KBM-7 (cell line): ENCODE measurements around the gene COL5A3.

ENCODE experiments used
- DNase-seq: peaks from one replicate; pipeline ENCODE4 v3.0.0-alpha.2; 2015
- in situ Hi-C: fragments of 300-500 bp; cut with MboI; formaldehyde crosslinking; loops from 2 replicates; pipeline ENCODE4 v1.14.3; 2020; ENCODE audit warnings: low sequenced_read_pairs, low pct_unique_long_range_greater_than_20kb, mixed read lengths

The COL5A3 gene

GRCh38 chr19:9989504-9989903, 20.8 kb downstream of the COL5A3 start:
- in situ Hi-C loops: no loop called here
- no peak for DNase-seq

GRCh38 chr19:9986787-9987281, 23.5 kb downstream of the COL5A3 start:
- in situ Hi-C loops: no loop called here
- DNase-seq: no peak

GRCh38 chr19:9981406-9982260, 28.7 kb downstream of the COL5A3 start:
- DNase-seq: no peak
- in situ Hi-C loops: no loop called here

GRCh38 chr19:9972103-9972502, 38.2 kb downstream of the COL5A3 start:
- DNase-seq: no peak
- in situ Hi-C loops: no loop called here

- in situ Hi-C loops: no loop called here
- no peak for DNase-seq
These were observed 39.0 kb downstream of the COL5A3 start for GRCh38 chr19:9971166-9971897.

GRCh38 chr19:9970481-9970880, 39.8 kb downstream of the COL5A3 start:
- in situ Hi-C loops: no loop called here
- DNase-seq: no peak

GRCh38 chr19:9969688-9969975, 40.7 kb downstream of the COL5A3 start:
- in situ Hi-C loops: no loop called here
- no peak for DNase-seq

GRCh38 chr19:9968820-9969687, 41.2 kb downstream of the COL5A3 start:
- in situ Hi-C loops: no loop called here
- DNase-seq: no peak

GRCh38 chr19:9967326-9967725, 43.0 kb downstream of the COL5A3 start:
- DNase-seq: no peak
- in situ Hi-C loops: no loop called here

- in situ Hi-C loops: no loop called here
These were observed 43.9 kb downstream of the COL5A3 start for GRCh38 chr19:9966448-9966847.

GRCh38 chr19:9966024-9966423, 44.3 kb downstream of the COL5A3 start:
- no peak for DNase-seq
- in situ Hi-C loops: no loop called here

More at GRCh38 chr19:9966448-9966847, 43.9 kb downstream of the COL5A3 start:
- DNase-seq: no peak

GRCh38 chr19:9962623-9963290, 47.5 kb downstream of the COL5A3 start:
- in situ Hi-C loops: no loop called here

GRCh38 chr19:9961103-9961502, 49.2 kb downstream of the COL5A3 start:
- no peak for DNase-seq
- in situ Hi-C loops: no loop called here

More at GRCh38 chr19:9962623-9963290, 47.5 kb downstream of the COL5A3 start:
- DNase-seq: no peak

GRCh38 chr19:9958379-9958821, 51.9 kb downstream of the COL5A3 start:
- no peak for DNase-seq
- in situ Hi-C loops: no loop called here

- no peak for DNase-seq
- in situ Hi-C loops: no loop called here
These were observed 53.3 kb downstream of the COL5A3 start for GRCh38 chr19:9956956-9957355.

- no peak for DNase-seq
- in situ Hi-C loops: no loop called here
These were observed 56.3 kb downstream of the COL5A3 start for GRCh38 chr19:9953802-9954542.

GRCh38 chr19:9952276-9952675, 58.0 kb downstream of the COL5A3 start:
- in situ Hi-C loops: no loop called here

GRCh38 chr19:9947441-9947840, 62.9 kb downstream of the COL5A3 start:
- no peak for DNase-seq
- in situ Hi-C loops: no loop called here

More at GRCh38 chr19:9952276-9952675, 58.0 kb downstream of the COL5A3 start:
- no peak for DNase-seq
